GM21381 (cell line): ENCODE data around the gene TMEM87A.

Experiments used
- ATAC-seq: cut with Tn5 transposase; IDR thresholded peaks from one replicate; pipeline ENCODE4 v1.9.1; 2021; ENCODE audit warnings: mild to moderate bottlenecking, moderate library complexity; ENCODE audit not compliant: unreplicated experiment

TMEM87A gene

DNA sequence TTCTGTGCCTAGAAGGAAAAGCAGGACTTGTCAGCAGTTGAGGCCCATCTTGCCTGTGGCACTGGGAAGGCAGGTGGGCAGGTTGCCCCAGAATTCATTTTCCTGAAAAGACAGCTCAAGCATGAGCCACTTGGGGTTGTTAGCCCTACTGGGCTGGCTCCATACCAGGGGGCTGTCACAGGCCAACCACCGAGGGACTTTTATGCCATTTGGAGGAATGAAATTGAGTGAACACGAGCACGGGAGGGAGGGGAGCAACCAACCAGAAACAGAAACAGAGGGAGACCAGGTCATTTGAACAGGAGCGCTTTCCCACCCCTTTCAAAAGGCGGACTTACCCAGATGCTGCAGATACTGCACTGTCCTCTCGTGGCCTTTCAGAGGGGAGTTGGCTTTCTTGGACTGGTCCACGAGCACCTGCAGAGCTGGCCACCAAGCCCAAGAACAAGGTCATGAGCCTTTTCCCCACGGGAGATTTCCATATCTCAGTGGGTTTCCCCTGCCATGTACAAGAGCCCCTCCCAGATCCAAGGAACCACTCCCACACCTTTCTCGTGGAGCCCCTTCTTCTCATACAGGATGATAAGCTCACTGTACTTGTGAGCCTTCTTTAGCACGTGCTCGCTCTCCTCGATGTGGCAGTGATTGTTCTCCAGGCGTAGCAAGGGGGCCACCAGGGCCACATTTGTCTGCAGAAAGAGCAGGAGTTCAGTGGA, 106.8 kb downstream of the TMEM87A start:
- no peak for ATAC-seq

DNA sequence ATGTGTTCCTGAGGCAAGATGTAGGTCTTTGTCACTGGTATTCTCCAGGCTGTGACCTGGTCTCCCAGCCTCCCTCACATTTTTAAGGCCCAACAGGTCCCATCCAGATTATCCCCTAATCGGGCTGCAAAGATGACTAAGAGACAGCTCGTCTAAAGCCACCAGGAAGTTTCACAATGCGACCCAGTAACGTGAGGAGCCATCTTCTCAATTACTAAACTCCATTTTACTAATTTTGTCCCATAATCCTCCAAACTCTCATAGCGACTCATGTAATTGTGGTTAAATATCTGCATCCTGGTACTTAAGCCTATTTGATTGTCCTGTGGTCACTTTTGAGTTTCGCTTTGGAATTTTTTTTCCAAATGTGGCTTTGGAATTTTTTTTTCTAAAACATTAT, 108.1 kb downstream of the TMEM87A start:
- no peak for ATAC-seq

DNA sequence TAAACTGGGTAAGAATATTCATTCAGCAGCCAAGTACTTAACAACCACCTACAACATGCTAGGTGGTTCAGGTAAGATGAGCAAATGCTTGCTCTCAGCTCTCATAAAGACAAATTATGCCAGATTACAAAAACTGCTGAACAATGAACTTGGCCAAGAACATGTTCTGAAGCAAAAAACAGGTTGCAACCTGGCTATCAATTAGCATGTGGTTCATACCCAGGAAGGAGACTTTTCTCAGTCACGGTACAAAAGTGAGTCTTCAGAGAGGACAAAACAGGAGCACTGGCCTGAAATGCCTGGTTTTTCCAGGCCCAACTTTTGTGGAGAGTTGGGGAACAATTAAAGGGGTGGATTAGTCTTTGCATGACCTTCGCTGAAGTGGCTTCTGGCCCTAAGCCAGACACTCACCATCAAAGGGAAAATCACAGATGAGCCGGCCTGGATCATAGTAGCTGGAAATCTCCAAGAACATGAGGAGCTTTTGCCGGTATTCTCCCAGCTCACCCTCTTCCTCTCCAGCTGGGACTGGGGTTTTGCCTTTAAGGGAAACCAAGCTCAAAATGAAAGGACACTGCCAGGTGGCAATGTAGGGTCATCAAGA, 109.2 kb downstream of the TMEM87A start:
- ATAC-seq, result no peak

DNA sequence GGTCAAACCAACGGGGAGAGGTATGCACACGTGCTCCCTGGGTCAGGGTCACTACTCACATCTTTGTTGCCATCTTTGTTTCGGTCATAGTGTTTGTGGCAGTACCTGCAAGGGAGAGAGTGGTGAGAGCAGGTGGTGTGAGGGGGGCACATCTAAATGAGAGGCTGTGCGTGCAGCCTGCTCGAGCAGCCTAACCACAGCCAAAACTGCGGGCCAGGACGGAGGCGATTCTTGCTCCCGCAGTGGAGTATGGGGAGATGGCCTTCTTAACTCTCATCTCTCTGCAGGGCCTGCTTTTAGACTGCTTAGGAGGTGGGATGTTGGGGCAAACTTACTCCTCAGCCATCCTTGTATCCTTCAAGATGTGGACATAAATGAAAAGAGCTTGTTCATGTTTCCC, 109.9 kb downstream of the TMEM87A start:
- no peak for ATAC-seq
